ENCODE measurements around the gene PPP2CA. TPM values are rescaled to one million over a fixed set of nuclear protein-coding genes. Genes with fewer than 3 reads are reported as not detected.

PPP2CA gene
- total and polyA plus RNA-seq, 9 donors = 55.3 to 147 (median 123) TPM

DNA sequence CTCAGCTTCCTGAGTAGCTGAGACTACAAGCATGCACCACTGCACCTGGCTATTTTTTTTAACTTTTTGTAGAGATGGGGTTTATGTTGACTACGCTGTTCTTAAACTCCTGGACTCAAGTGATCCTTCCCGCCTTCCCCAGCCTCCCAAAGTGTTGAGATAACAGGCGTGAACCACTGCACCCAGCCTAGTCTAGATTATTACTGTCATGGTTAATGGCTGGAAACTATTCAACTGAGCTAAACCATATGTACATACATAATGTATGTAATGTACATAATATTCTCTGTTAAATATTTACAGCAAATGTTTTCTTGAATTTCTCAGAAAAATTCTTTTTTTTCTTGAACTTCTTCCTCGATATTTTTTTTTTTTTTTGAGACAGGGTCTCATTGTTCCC lies 21.3 kb downstream of the PPP2CA start:
- Histone ChIP-seq H3K27me3 (ENCODE audit: control insufficient read depth, insufficient read depth, low read length) (no peaks in the 10 kb centered on the region), H3K4me3 (ENCODE audit: low read length) (no peak overlapping the region), H3K27ac (ENCODE audit: low read length) (no peak overlapping the region), H3K36me3 (ENCODE audit: control insufficient read depth, insufficient read depth, low read length) (peaks cover 43% of the 10 kb centered on the region), H3K4me1 (ENCODE audit: control insufficient read depth, insufficient read depth, low read length) (peaks cover 4% of the 10 kb centered on the region), H3K9me3 (replicated peaks; ENCODE audit: control insufficient read depth, low read depth, low read length) (no peaks in the 10 kb centered on the region)
- 83% methylated on average over 1 of the region's 4 CpGs for WGBS (ENCODE audit: insufficient coverage)
- DNase-seq = no peak

DNA sequence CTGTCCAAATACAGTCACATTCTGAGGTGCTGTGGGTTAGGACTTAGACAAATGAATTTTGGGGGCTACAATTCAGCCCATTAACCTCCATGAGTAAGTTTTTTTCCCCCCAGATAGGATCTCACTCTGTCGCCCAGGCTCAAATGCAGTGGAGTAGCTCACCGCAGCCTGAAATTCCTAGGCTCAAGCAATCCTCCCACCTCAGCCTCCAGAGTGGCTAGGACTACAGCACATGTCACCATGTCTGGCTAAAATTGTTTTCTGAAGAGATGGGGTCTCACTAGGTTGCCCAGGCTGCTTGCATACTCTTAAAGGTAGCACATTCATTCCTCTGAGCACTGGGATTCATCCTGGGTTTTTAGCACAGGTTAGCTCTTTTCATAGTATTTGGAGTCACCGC lies 22.2 kb downstream of the PPP2CA start:
- no peaks in the 10 kb centered on the region for H3K9me3 ChIP-seq (replicated peaks; ENCODE audit: control insufficient read depth, low read depth, low read length)
- no peaks in the 10 kb centered on the region for H3K4me1 ChIP-seq (ENCODE audit: control insufficient read depth, insufficient read depth, low read length)
- no peak overlapping the region for H3K4me3 ChIP-seq (ENCODE audit: low read length)
- H3K27me3 ChIP-seq (ENCODE audit: control insufficient read depth, insufficient read depth, low read length) = no peaks in the 10 kb centered on the region
- 100% methylated on average over 2 of the region's 3 CpGs for WGBS (ENCODE audit: insufficient coverage)
- peaks cover 51% of the 10 kb centered on the region for H3K36me3 ChIP-seq (ENCODE audit: control insufficient read depth, insufficient read depth, low read length)
- H3K27ac ChIP-seq (ENCODE audit: low read length) = no peak overlapping the region
- no peak for DNase-seq

DNA sequence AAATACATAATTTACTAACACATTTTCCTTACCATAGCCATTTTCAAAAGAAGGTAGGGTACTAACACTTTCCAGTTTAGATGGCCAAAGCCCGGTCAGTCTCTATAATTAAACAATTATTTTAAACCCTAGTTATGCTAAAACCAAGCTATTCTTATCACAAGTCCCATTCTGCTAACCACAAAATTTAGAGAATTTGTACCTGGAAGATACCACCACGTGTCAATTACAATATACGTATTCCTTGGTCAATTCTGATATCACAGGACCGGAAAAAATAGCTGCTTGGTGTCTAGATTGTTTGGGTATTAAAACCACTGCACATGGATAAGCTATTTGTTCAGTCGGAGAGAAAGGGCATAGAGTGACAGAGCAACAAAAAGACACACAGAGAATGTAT lies 30.2 kb downstream of the PPP2CA start:
- no peaks in the 10 kb centered on the region for H3K4me1 ChIP-seq (ENCODE audit: control insufficient read depth, insufficient read depth, low read length)
- H3K27me3 ChIP-seq (ENCODE audit: control insufficient read depth, insufficient read depth, low read length) = no peaks in the 10 kb centered on the region
- H3K27ac ChIP-seq (ENCODE audit: low read length) = no peak overlapping the region
- 100% methylated on average over 3 of the region's 5 CpGs for WGBS (ENCODE audit: insufficient coverage)
- peaks cover 23% of the 10 kb centered on the region for H3K36me3 ChIP-seq (ENCODE audit: control insufficient read depth, insufficient read depth, low read length)
- no peak overlapping the region for H3K4me3 ChIP-seq (ENCODE audit: low read length)
- no peaks in the 10 kb centered on the region for H3K9me3 ChIP-seq (replicated peaks; ENCODE audit: control insufficient read depth, low read depth, low read length)
- DNase-seq = no peak

DNA sequence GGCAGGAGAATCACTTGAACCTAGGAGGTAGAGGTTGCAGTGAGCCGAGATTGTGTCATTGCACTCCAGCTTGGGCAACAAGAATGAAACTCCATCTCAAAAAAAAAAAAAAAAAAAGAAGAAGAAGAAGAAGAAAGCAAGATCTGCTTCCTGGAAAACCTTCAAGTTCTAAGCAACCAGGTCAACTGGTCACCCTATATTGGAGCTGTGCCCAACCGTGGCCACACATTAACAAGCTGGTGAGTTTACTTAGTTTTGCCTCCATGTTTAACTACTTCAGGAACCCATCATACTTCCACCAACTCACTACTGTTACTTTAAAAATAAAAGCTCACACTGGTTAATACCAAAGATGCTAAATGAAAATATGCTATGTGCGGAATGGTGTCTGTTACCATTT lies 36.8 kb downstream of the PPP2CA start:
- no peak overlapping the region for H3K4me3 ChIP-seq (ENCODE audit: low read length)
- DNase-seq = no peak
- H3K9me3 ChIP-seq (replicated peaks; ENCODE audit: control insufficient read depth, low read depth, low read length) = no peaks in the 10 kb centered on the region
- WGBS (ENCODE audit: insufficient coverage) = no CpG with 5 or more reads among the region's 3 CpGs
- peaks cover 10% of the 10 kb centered on the region for H3K4me1 ChIP-seq (ENCODE audit: control insufficient read depth, insufficient read depth, low read length)
- H3K36me3 ChIP-seq (ENCODE audit: control insufficient read depth, insufficient read depth, low read length) = no peaks in the 10 kb centered on the region
- no peaks in the 10 kb centered on the region for H3K27me3 ChIP-seq (ENCODE audit: control insufficient read depth, insufficient read depth, low read length)
- no peak overlapping the region for H3K27ac ChIP-seq (ENCODE audit: low read length)

DNA sequence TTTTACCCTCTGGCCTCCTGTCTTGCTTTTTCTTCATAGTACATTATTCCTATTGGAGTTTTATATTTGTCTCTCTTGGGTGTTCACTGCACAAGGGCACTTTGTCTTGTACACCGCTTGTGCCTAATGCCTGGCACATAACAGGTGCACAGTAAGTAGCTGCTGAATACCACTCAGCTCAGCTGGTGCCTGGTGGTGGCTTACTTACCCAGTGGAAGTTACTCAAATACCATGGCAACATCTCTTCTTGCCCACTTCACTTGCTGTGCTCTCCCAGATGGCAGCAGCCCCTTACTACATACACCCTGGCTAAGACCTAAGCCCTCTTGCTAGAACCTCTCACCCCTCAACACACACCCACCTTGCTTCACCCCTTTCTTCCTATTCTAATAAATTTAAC lies 37.8 kb downstream of the PPP2CA start:
- Histone ChIP-seq H3K36me3 (ENCODE audit: control insufficient read depth, insufficient read depth, low read length) (no peaks in the 10 kb centered on the region), H3K27ac (ENCODE audit: low read length) (no peak overlapping the region), H3K27me3 (ENCODE audit: control insufficient read depth, insufficient read depth, low read length) (no peaks in the 10 kb centered on the region), H3K4me3 (ENCODE audit: low read length) (no peak overlapping the region), H3K9me3 (replicated peaks; ENCODE audit: control insufficient read depth, low read depth, low read length) (no peaks in the 10 kb centered on the region), H3K4me1 (ENCODE audit: control insufficient read depth, insufficient read depth, low read length) (peaks cover 10% of the 10 kb centered on the region)
- peak; percentile 20 for DNase-seq
- WGBS (ENCODE audit: insufficient coverage) = 63% methylated on average over 1 of the region's 1 CpG

DNA sequence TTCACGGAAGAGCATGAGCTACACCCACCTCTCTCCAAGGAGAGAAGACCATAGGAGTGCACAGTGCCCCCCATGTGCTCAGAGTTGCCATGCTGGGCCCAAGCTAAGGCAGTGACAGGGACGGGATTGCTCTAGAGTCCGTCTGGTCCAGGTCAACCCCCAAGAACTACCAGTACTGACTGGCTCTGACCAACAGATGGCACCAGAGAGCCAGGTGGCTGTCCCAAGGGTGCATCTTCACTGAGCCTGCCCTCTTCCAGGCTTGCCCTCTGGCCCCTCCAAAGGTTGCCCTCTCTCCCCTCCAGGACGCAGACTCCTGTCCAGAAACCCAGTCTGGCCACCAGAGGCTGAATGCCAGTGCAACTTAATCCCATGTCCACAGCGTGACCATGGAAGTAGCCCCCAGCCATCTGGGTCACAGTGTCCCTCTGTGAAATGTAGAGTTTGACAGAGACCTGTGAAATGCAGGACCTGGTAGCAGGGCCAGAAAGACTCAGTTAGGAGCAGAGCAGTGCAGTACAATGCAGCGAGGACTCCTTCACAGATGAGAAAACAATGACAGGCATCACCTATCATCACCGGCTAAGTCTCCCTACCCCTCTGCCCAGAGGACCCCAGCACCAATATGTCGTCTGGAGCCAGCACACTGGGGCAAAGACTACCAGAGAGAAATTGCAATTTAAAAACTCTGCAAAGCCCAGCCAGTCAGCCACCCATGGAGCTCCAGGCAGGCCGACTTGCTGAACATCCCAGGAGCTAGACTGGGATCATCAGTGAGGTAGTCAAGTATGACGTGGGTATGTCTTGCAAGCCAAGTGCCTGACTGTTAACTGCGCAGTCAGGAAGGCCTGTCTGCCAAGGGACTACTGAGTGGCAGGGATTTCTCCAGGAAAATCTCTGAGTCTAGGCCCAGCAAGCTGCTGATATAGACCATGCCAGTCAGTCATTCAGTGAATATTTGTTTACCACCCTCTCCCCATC lies 41.4 kb downstream of the PPP2CA start:
- 36% methylated on average over 6 of the region's 11 CpGs for WGBS (ENCODE audit: insufficient coverage)
- no peaks in the 10 kb centered on the region for H3K27me3 ChIP-seq (ENCODE audit: control insufficient read depth, insufficient read depth, low read length)
- H3K4me3 ChIP-seq (ENCODE audit: low read length) = no peak overlapping the region
- no peaks in the 10 kb centered on the region for H3K9me3 ChIP-seq (replicated peaks; ENCODE audit: control insufficient read depth, low read depth, low read length)
- peaks cover 10% of the 10 kb centered on the region for H3K4me1 ChIP-seq (ENCODE audit: control insufficient read depth, insufficient read depth, low read length)
- no peak overlapping the region for H3K27ac ChIP-seq (ENCODE audit: low read length)
- H3K36me3 ChIP-seq (ENCODE audit: control insufficient read depth, insufficient read depth, low read length) = no peaks in the 10 kb centered on the region
- DNase-seq = peak; percentile 61

DNA sequence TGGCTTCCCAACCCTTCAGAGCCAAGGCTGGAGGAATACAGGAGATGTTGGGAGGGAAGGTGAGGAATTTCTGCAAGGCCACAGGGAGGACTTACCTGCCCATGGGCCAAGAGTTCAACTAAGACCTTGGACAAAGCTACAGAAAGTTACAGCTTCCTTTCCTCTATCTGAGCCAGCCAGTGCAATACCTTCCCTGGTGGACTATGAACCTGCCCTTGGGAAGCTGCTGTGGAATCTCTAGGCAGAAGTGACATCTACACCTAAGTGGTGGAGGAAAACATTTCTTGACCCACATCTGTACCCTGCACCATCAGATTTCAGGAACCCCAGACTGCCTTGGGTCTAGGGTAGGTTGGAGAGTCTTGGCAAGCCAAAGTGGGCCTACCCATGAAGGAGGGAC lies 42.4 kb downstream of the PPP2CA start:
- no peaks in the 10 kb centered on the region for H3K36me3 ChIP-seq (ENCODE audit: control insufficient read depth, insufficient read depth, low read length)
- H3K27ac ChIP-seq (ENCODE audit: low read length) = no peak overlapping the region
- no peak overlapping the region for H3K4me3 ChIP-seq (ENCODE audit: low read length)
- DNase-seq = no peak
- no peaks in the 10 kb centered on the region for H3K27me3 ChIP-seq (ENCODE audit: control insufficient read depth, insufficient read depth, low read length)
- H3K4me1 ChIP-seq (ENCODE audit: control insufficient read depth, insufficient read depth, low read length) = peaks cover 7% of the 10 kb centered on the region
- no peaks in the 10 kb centered on the region for H3K9me3 ChIP-seq (replicated peaks; ENCODE audit: control insufficient read depth, low read depth, low read length)

DNA sequence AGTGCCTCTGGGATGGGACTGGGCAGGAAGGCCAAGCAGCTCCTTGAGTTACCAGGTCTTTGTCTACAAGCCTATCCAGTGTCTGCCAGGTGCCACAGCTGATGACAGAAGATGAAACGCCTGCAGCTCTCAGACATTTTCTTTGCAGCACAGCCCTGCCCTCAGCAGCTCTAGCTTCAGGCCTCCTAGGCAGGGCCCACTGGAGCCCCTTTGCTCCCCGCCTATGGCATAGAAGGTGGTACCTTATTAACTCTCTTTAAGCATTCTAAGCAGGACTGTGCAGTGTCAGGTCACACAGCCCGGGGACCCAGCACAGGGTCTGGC lies 47.8 kb downstream of the PPP2CA start:
- Histone ChIP-seq H3K27ac (ENCODE audit: low read length) (peak overlapping the region; percentile 98), H3K36me3 (ENCODE audit: control insufficient read depth, insufficient read depth, low read length) (peaks cover 3% of the 10 kb centered on the region), H3K4me1 (ENCODE audit: control insufficient read depth, insufficient read depth, low read length) (peaks cover 9% of the 10 kb centered on the region), H3K4me3 (ENCODE audit: low read length) (no peak overlapping the region), H3K9me3 (replicated peaks; ENCODE audit: control insufficient read depth, low read depth, low read length) (no peaks in the 10 kb centered on the region), H3K27me3 (ENCODE audit: control insufficient read depth, insufficient read depth, low read length) (no peaks in the 10 kb centered on the region)
- 70% methylated on average over 2 of the region's 3 CpGs for WGBS (ENCODE audit: insufficient coverage)
- no peak for DNase-seq

DNA sequence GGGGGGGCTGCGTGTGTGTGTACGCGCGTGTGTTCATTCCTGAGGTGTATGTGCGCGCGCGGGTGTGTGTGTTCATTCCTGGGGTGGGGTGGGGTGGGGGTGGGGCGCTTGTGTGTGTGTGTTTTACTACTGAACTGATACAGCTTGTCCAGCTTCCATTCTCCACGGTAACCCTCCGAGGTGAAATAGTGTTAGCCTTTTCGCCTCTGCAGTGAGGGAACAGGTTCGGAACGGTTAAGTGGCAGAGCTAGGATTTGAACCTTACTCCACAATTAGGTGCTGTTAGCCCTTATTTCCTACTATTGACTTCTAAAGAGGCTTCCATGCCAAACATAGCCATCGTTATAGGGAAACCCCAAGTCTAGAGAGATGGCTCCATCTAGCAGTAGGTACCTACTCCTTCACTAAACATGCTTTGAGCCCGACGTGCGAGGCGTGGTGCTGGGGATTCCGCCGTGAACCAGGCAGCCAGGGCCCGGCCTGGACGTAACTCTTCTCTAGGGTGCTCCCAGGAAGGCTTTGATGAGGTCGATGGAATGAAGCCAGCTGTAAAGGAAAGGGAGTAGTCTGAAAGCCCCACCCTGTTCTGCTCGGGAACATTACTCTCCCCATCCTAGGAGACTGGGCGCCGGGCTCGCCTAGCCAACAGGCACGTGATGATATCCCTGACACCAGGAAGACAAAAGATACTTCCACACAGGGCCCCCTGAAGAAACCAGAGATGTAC lies 48.3 kb downstream of the PPP2CA start:
- WGBS (ENCODE audit: insufficient coverage) = 5% methylated on average over 7 of the region's 29 CpGs
- no peaks in the 10 kb centered on the region for H3K27me3 ChIP-seq (ENCODE audit: control insufficient read depth, insufficient read depth, low read length)
- H3K9me3 ChIP-seq (replicated peaks; ENCODE audit: control insufficient read depth, low read depth, low read length) = no peaks in the 10 kb centered on the region
- peak overlapping the region; percentile 98 for H3K27ac ChIP-seq (ENCODE audit: low read length)
- peaks cover 4% of the 10 kb centered on the region for H3K36me3 ChIP-seq (ENCODE audit: control insufficient read depth, insufficient read depth, low read length)
- peaks cover 9% of the 10 kb centered on the region for H3K4me1 ChIP-seq (ENCODE audit: control insufficient read depth, insufficient read depth, low read length)
- peak; percentile 70 for DNase-seq
- H3K4me3 ChIP-seq (ENCODE audit: low read length) = peak overlapping the region; percentile 99

DNA sequence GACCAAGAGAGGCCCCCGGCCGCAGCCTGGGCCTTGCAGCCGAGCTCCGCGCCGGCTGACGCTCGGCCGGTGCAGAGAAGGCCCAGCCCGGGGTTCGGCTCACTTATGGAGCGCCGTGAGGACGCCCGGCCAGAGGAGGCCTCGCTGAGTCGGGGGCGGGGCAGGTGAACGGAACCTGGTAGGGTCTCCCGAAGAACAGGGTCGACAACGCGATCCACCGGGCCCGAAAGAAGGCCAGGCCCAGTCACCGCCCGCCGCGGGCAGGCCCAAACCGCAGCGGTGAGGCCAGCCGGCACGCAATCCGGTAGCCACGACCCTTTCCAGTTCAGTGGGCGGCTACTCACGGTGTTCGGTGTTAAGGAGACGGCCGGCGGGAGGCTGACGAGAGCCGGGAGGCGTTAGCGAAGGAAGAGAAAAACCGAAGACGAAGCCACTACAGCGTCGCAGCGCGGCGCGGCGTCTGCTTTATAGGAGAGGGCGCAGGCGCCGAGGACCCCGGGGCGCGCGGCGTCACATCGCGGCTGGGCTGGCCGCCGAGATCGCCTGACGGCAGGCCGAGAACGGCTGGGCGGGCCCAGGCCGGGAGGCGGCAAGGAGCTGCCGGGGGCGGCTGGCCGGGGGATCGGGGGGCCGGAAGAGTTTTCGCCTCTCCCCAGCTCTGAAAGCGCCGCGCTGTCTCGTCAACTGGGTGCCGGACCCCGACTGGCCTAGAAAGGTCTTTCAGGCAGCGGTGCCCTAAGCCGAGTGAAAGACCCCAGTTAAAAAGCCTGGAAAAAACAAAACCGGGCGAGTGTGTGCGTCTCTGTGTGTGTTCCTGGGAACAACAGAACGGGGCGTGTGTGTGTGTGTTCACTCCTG lies 49.1 kb downstream of the PPP2CA start, which contains the start of gene SKP1:
TSS of gene SKP1 (minus strand) at position 440 of the 858 bp plus-strand sequence. CDS start 2,928 bp downstream, outside the sequence.
- under 1% methylated on average over 89 of the region's 92 CpGs for WGBS (ENCODE audit: insufficient coverage)
- Histone ChIP-seq H3K27me3 (ENCODE audit: control insufficient read depth, insufficient read depth, low read length) (no peaks in the 10 kb centered on the region), H3K27ac (ENCODE audit: low read length) (peak within 1 kb of the TSS; percentile 98), H3K4me3 (ENCODE audit: low read length) (peak within 1 kb of the TSS; percentile 99), H3K36me3 (ENCODE audit: control insufficient read depth, insufficient read depth, low read length) (peaks cover 10% of the 10 kb centered on the region), H3K4me1 (ENCODE audit: control insufficient read depth, insufficient read depth, low read length) (peaks cover 9% of the 10 kb centered on the region), H3K9me3 (replicated peaks; ENCODE audit: control insufficient read depth, low read depth, low read length) (no peaks in the 10 kb centered on the region)
- DNase-seq = peak; percentile 93

Data from muscle of leg (tissue), 11 donors.